Keratinocyte (primary cell): ENCODE results near the gene SPATA16. TPM values are rescaled to one million over a fixed set of nuclear protein-coding genes. Genes with fewer than 3 reads are reported as not detected.

Source experiments
- DNase-seq: peaks from one replicate; pipeline ENCODE4 v3.0.0-alpha.2; 2011; ENCODE audit warnings: low read depth, missing footprints, low spot score
- FAIRE-seq: peaks from 2 replicates; lab custom pipeline; 2011; peaks lifted over from hg19 to GRCh38; lab: Jason Lieb, UNC
- H2AFZ ChIP-seq: 2 replicates; pipeline ENCODE4 v1.6.0; 2012; ENCODE audit warnings: low read length, control low read depth, inconsistent platforms; ENCODE audit not compliant: control insufficient read depth
- H3K27ac ChIP-seq: 2 replicates; pipeline ENCODE4 v1.5.1; 2011; ENCODE audit warnings: low read length; ENCODE audit not compliant: control insufficient read depth, insufficient read depth
- H3K27me3 ChIP-seq: 3 replicates; pipeline ENCODE4 v1.6.0; 2011; ENCODE audit warnings: low read length; ENCODE audit not compliant: control insufficient read depth, insufficient read depth; ENCODE audit errors: extremely low read depth
- H3K36me3 ChIP-seq, 2 experiments: 2 replicates in 1 of 2; 3 replicates in 1 of 2; pipeline ENCODE4 v1.5.1; 2011; ENCODE audit warnings: low read length in 2 of 2, mild to moderate bottlenecking in 1 of 2; ENCODE audit not compliant: control insufficient read depth in 2 of 2, insufficient read depth in 2 of 2; ENCODE audit errors: extremely low read depth in 1 of 2
- H3K4me1 ChIP-seq: 3 replicates; pipeline ENCODE4 v1.5.1; 2011; ENCODE audit warnings: low read length; ENCODE audit not compliant: control insufficient read depth, insufficient read depth; ENCODE audit errors: extremely low read depth
- H3K4me2 ChIP-seq: 3 replicates; pipeline ENCODE4 v1.6.0; 2011; ENCODE audit warnings: low read depth, low read length; ENCODE audit not compliant: control insufficient read depth, insufficient read depth; ENCODE audit errors: extremely low read depth
- H3K4me3 ChIP-seq, 3 experiments: fragments of 200-600 bp in 1 of 3; sonication (generic) in 1 of 3; 2 replicates in 2 of 3; 3 replicates in 1 of 3; pipeline ENCODE4 v1.5.1; 2011 to 2016; ENCODE audit warnings: low read length in 3 of 3, mild to moderate bottlenecking in 3 of 3, control low read depth in 2 of 3, inconsistent platforms in 1 of 3, low read depth in 1 of 3, mixed read lengths in 1 of 3, mixed run types in 1 of 3, moderate library complexity in 1 of 3; ENCODE audit not compliant: control insufficient read depth in 2 of 3, insufficient read depth in 2 of 3; ENCODE audit errors: extremely low read depth in 1 of 3
- H3K79me2 ChIP-seq: 2 replicates; pipeline ENCODE4 v1.6.0; 2012; ENCODE audit warnings: low read length; ENCODE audit not compliant: control insufficient read depth, insufficient read depth
- H3K9ac ChIP-seq: 3 replicates; pipeline ENCODE4 v1.6.0; 2011; ENCODE audit warnings: low read length; ENCODE audit not compliant: control insufficient read depth, insufficient read depth; ENCODE audit errors: extremely low read depth
- H3K9me1 ChIP-seq: 3 replicates; pipeline ENCODE4 v1.6.0; 2011; ENCODE audit warnings: low read length; ENCODE audit not compliant: control insufficient read depth, insufficient read depth; ENCODE audit errors: extremely low read depth
- H3K9me3 ChIP-seq: 2 replicates; pipeline ENCODE4 v1.5.1; 2012; ENCODE audit warnings: low read depth, low read length; ENCODE audit not compliant: control insufficient read depth
- H4K20me1 ChIP-seq: 3 replicates; pipeline ENCODE4 v1.6.0; 2011; ENCODE audit warnings: low read length; ENCODE audit not compliant: control insufficient read depth, insufficient read depth; ENCODE audit errors: extremely low read depth
- CTCF ChIP-seq, 3 experiments: IDR thresholded peaks in 1 of 3; conservative IDR thresholded peaks in 1 of 3; optimal IDR thresholded peaks in 1 of 3; 2 replicates in 2 of 3; 3 replicates in 1 of 3; pipeline versions ENCODE3 to v1.5.1; 2011; ENCODE audit warnings: low read length in 3 of 3, mild to moderate bottlenecking in 3 of 3, moderate library complexity in 2 of 3, control low read depth in 1 of 3, inconsistent platforms in 1 of 3; ENCODE audit not compliant: insufficient read depth in 2 of 3; ENCODE audit errors: extremely low read depth in 1 of 3
- EZH2 ChIP-seq: IDR thresholded peaks from one replicate; pipeline ENCODE4 v1.6.1; 2012; ENCODE audit warnings: inconsistent platforms, mild to moderate bottlenecking, low read length, moderate library complexity
- dilution Hi-C: fragments of 300-500 bp; cut with MboI; formaldehyde crosslinking; loops from one replicate; pipeline ENCODE4 v1.7.0; 2020; ENCODE audit warnings: low sequenced_read_pairs; ENCODE audit not compliant: extremely low pct_ligation_motif_present
- polyA plus RNA-seq, 5 experiments: library from polyadenylated mRNA; depleted of rRNA in 3 of 5; stranded (reverse) in 3 of 5; stranded (forward) in 1 of 5; unstranded in 1 of 5; fragments of >200 nt; gene quantifications; 1 replicate in 1 of 5; 2 replicates in 3 of 5; 3 replicates in 1 of 5; pipeline versions ENCODE4 v1.2.1 to v1.2.3, GENCODE V29; 2011 to 2012; ENCODE audit warnings: missing spikeins in 2 of 5, low read depth in 1 of 5, low replicate concordance in 1 of 5

Gene SPATA16
- polyA plus RNA-seq, 1 donor (not counting 4 experiments of a cell fraction or from before 2014, with no cell fraction given): not detected

DNA sequence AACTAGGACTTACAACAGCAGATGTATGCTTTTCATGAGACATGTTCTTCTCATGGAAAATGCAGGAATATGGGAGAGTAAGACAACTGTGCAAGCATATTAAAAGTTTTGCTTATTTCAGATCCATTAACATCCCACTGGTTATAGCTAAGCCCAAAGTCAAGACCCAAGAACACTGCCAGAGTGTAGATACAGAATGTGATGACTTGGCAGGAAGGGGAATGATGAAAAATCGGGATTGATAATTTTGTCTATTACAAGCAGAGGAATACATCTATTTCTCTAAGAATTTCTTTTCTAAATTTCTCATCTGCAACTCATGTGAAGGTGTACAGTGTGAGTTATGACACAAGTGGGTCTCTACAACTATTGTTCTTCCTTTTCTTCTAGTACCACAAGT is 76.4 kb downstream of the SPATA16 start:
- TF ChIP-seq EZH2 (no peak), CTCF (optimal IDR thresholded peaks at IDR 0.05 in 1 of 3, IDR thresholded peaks at IDR 0.05 in 1 of 3, conservative IDR thresholded peaks at IDR 0.05 in 1 of 3; ENCODE audit: extremely low read depth in 1 of 3, insufficient read depth in 2 of 3, low read length in 3 of 3) (no peak)
- H3K9ac ChIP-seq: no peak overlapping the region
- H3K27me3 ChIP-seq: no peaks in the 10 kb centered on the region
- no peaks in the 10 kb centered on the region for H3K36me3 ChIP-seq
- DNase-seq (no peak), FAIRE-seq (no peak)
- H3K9me3 ChIP-seq: no peaks in the 10 kb centered on the region
- no peaks in the 10 kb centered on the region for H3K4me1 ChIP-seq
- dilution Hi-C loops: no loop called here
- no peaks in the 10 kb centered on the region for H3K9me1 ChIP-seq
- H2AFZ ChIP-seq: no peak overlapping the region
- H3K79me2 ChIP-seq: no peaks in the 10 kb centered on the region
- no peak overlapping the region for H3K27ac ChIP-seq
- no peak overlapping the region for H3K4me3 ChIP-seq
- no peak overlapping the region for H3K4me2 ChIP-seq
- no peaks in the 10 kb centered on the region for H4K20me1 ChIP-seq

- dilution Hi-C loops: no loop called here
- Histone ChIP-seq H3K27me3 (no peaks in the 10 kb centered on the region), H3K36me3 (no peaks in the 10 kb centered on the region), H4K20me1 (no peaks in the 10 kb centered on the region), H3K9ac (no peak overlapping the region), H3K4me3 (no peak overlapping the region), H3K4me2 (no peak overlapping the region), H3K27ac (no peak overlapping the region), H3K79me2 (no peaks in the 10 kb centered on the region), H3K9me1 (no peaks in the 10 kb centered on the region), H2AFZ (no peak overlapping the region), H3K4me1 (no peaks in the 10 kb centered on the region), H3K9me3 (no peaks in the 10 kb centered on the region)
- TF ChIP-seq EZH2: no peak
- TF ChIP-seq CTCF (optimal IDR thresholded peaks at IDR 0.05 in 1 of 3, IDR thresholded peaks at IDR 0.05 in 1 of 3, conservative IDR thresholded peaks at IDR 0.05 in 1 of 3; ENCODE audit: extremely low read depth in 1 of 3, insufficient read depth in 2 of 3, low read length in 3 of 3): no peak
- DNase-seq (no peak), FAIRE-seq (no peak)
These were observed 82.8 kb downstream of the SPATA16 start for GRCh38 chr3:173058229-173058628.
